22Rv1 (cell line): ENCODE results near the gene TACC2.

Experiments used
- CTCF ChIP-seq: fragments of 450-650 bp; IDR thresholded peaks from 2 replicates; pipeline ENCODE4 v1.5.1; 2017; ENCODE audit warnings: mild to moderate bottlenecking
- ZFX ChIP-seq: fragments of 450-650 bp; IDR thresholded peaks from 2 replicates; pipeline ENCODE4 v1.6.1; 2017; ENCODE audit warnings: antibody characterized with exemption, borderline replicate concordance

- TF ChIP-seq CTCF (no peak), ZFX (no peak)
These were observed 244.9 kb downstream of the TACC2 start for GRCh38 chr10:122233857-122234348.
